ENCODE data around the gene DSC3. TPM values are rescaled to one million over a fixed set of nuclear protein-coding genes. Genes with fewer than 3 reads are reported as not detected.

Gene DSC3
- 0.11 TPM in 1 of 2 replicates, not detected in the other for total RNA-seq (2014; rRNA removed; shearing (Covaris generic))
- polyA plus RNA-seq (2015; cell fraction: cytosol; rRNA removed), result not detected in 2 replicates
- polyA plus RNA-seq (2015; cell fraction: nucleus; rRNA removed), result not detected in 2 replicates

- DNase-seq (ENCODE audit: low read depth), result no peak
Observed at GRCh38 chr18:31042406-31043181, at the start of gene DSC3. DSC3 (minus strand) TSS chr18:31042742; CDS start chr18:31042660, 82 bp downstream.

- DNase-seq (ENCODE audit: low read depth), result no peak
Observed at GRCh38 chr18:31091350-31091749, 48.8 kb upstream of the DSC3 start.

GRCh38 chr18:31088532-31088931, 46.0 kb upstream of the DSC3 start:
- DNase-seq (ENCODE audit: low read depth), result no peak

GRCh38 chr18:31079973-31080372, 37.4 kb upstream of the DSC3 start:
- no peak for DNase-seq (ENCODE audit: low read depth)

GRCh38 chr18:31077878-31078277, 35.3 kb upstream of the DSC3 start:
- no peak for DNase-seq (ENCODE audit: low read depth)

GRCh38 chr18:31072175-31072574, 29.6 kb upstream of the DSC3 start:
- DNase-seq (ENCODE audit: low read depth), result no peak

GRCh38 chr18:31070206-31070605, 27.7 kb upstream of the DSC3 start:
- no peak for DNase-seq (ENCODE audit: low read depth)

- no peak for DNase-seq (ENCODE audit: low read depth)
Observed at GRCh38 chr18:31066266-31066665, 23.7 kb upstream of the DSC3 start.

GRCh38 chr18:31065036-31065773, 22.7 kb upstream of the DSC3 start:
- no peak for DNase-seq (ENCODE audit: low read depth)

GRCh38 chr18:31064130-31064529, 21.6 kb upstream of the DSC3 start:
- DNase-seq (ENCODE audit: low read depth), result no peak

GRCh38 chr18:31061945-31062344, 19.4 kb upstream of the DSC3 start:
- no peak for DNase-seq (ENCODE audit: low read depth)

GRCh38 chr18:31058897-31059296, 16.4 kb upstream of the DSC3 start:
- no peak for DNase-seq (ENCODE audit: low read depth)

- DNase-seq (ENCODE audit: low read depth), result no peak
Observed at GRCh38 chr18:31057917-31058316, 15.4 kb upstream of the DSC3 start.

GRCh38 chr18:31057051-31057450, 14.5 kb upstream of the DSC3 start:
- no peak for DNase-seq (ENCODE audit: low read depth)

- DNase-seq (ENCODE audit: low read depth), result no peak
Observed at GRCh38 chr18:31056296-31056695, 13.8 kb upstream of the DSC3 start.

- no peak for DNase-seq (ENCODE audit: low read depth)
Observed at GRCh38 chr18:31050635-31051034, 8.1 kb upstream of the DSC3 start.

GRCh38 chr18:31049189-31049588, 6.6 kb upstream of the DSC3 start:
- no peak for DNase-seq (ENCODE audit: low read depth)

- no peak for DNase-seq (ENCODE audit: low read depth)
Observed at GRCh38 chr18:31048216-31048615, 5.7 kb upstream of the DSC3 start.

- DNase-seq (ENCODE audit: low read depth), result no peak
Observed at GRCh38 chr18:31046916-31047315, 4.4 kb upstream of the DSC3 start.

- no peak for DNase-seq (ENCODE audit: low read depth)
Observed at GRCh38 chr18:31045599-31045998, 3.1 kb upstream of the DSC3 start.

- DNase-seq (ENCODE audit: low read depth), result no peak
Observed at GRCh38 chr18:31044926-31045325, 2.4 kb upstream of the DSC3 start.

- DNase-seq (ENCODE audit: low read depth), result no peak
Observed at GRCh38 chr18:31043709-31044108, 1.2 kb upstream of the DSC3 start.

- DNase-seq (ENCODE audit: low read depth), result no peak
Observed at GRCh38 chr18:31042084-31042405, 497 bp downstream of the DSC3 start.

Measured in HT1080 (cell line).